ENCODE measurements around the gene WDR73. TPM values are rescaled to one million over a fixed set of nuclear protein-coding genes. Genes with fewer than 3 reads are reported as not detected.
"Not testable (repeated sequence)": the region's sequence is repeated elsewhere in the genome, so short reads cannot be mapped to it uniquely, and the experiment has no call there.

The WDR73 gene
- total and polyA plus RNA-seq, 4 donors: 7.5 to 16.0 (median 10.1) TPM

DNA sequence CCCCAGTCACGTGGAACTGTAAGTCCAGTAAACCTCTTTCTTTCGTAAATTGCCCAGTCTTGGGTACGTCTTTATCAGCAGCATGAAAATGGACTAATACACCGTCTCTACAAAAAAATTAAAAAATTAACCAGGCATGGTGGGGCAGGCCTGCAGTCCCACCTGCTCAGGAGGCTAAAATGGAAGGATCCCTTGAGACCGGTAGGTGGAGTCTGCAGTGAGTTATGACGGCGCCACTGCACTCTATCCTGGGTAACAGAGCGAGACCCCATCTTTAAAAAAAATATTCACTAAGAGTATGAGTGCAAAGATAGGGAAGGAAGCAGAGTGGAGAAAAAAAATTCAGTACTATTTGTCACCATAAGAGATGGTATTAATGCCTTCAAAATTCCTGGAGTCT, 36.3 kb upstream of the WDR73 start:
- H3K27me3 ChIP-seq (ENCODE audit: control insufficient read depth in 4 of 4, insufficient read depth in 4 of 4, low read length in 3 of 4): no peaks in the 10 kb centered on the region
- H3K4me1 ChIP-seq (ENCODE audit: control insufficient read depth in 4 of 4, insufficient read depth in 4 of 4, low read length in 3 of 4): no peaks in the 10 kb centered on the region
- no peak for DNase-seq (ENCODE audit: low spot score)
- H3K27ac ChIP-seq (ENCODE audit: low read depth in 1 of 2, low read length in 2 of 2): no peak overlapping the region
- H3K36me3 ChIP-seq (ENCODE audit: control insufficient read depth in 4 of 4, insufficient read depth in 3 of 4, low read depth in 1 of 4, low read length in 3 of 4): peaks cover 2 to 11% (median 8%) of the 10 kb centered on the region in 4 donors
- no peak overlapping the region for H3K9ac ChIP-seq (ENCODE audit: low read depth in 1 of 2, low read length in 2 of 2)
- H3K4me3 ChIP-seq (ENCODE audit: low read depth in 1 of 3, low read length in 3 of 3): no peak overlapping the region
- WGBS: 96% methylated on average over 8 of the region's 8 CpGs
- TF ChIP-seq, protein P1, sequence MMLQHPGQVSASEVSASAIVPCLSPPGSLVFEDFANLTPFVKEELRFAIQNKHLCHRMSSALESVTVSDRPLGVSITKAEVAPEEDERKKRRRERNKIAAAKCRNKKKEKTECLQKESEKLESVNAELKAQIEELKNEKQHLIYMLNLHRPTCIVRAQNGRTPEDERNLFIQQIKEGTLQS (IDR thresholded peaks at IDR 0.05): no peak
- TF ChIP-seq YY1 (IDR thresholded peaks at IDR 0.05): no peak
- no peak for TF ChIP-seq EGR1 (IDR thresholded peaks at IDR 0.05; ENCODE audit: low read depth in 2 of 2)
- TF ChIP-seq HNF4G (IDR thresholded peaks at IDR 0.05): no peak
- no peak for TF ChIP-seq NR2F2 (IDR thresholded peaks at IDR 0.05)
- TF ChIP-seq, protein P2, sequence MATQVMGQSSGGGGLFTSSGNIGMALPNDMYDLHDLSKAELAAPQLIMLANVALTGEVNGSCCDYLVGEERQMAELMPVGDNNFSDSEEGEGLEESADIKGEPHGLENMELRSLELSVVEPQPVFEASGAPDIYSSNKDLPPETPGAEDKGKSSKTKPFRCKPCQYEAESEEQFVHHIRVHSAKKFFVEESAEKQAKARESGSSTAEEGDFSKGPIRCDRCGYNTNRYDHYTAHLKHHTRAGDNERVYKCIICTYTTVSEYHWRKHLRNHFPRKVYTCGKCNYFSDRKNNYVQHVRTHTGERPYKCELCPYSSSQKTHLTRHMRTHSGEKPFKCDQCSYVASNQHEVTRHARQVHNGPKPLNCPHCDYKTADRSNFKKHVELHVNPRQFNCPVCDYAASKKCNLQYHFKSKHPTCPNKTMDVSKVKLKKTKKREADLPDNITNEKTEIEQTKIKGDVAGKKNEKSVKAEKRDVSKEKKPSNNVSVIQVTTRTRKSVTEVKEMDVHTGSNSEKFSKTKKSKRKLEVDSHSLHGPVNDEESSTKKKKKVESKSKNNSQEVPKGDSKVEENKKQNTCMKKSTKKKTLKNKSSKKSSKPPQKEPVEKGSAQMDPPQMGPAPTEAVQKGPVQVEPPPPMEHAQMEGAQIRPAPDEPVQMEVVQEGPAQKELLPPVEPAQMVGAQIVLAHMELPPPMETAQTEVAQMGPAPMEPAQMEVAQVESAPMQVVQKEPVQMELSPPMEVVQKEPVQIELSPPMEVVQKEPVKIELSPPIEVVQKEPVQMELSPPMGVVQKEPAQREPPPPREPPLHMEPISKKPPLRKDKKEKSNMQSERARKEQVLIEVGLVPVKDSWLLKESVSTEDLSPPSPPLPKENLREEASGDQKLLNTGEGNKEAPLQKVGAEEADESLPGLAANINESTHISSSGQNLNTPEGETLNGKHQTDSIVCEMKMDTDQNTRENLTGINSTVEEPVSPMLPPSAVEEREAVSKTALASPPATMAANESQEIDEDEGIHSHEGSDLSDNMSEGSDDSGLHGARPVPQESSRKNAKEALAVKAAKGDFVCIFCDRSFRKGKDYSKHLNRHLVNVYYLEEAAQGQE (IDR thresholded peaks at IDR 0.05): no peak
- no peak for TF ChIP-seq GABPA (IDR thresholded peaks at IDR 0.05 in 1 of 2, conservative IDR thresholded peaks at IDR 0.05 in 1 of 2)
- TF ChIP-seq FOXA2 (IDR thresholded peaks at IDR 0.05): no peak
- no peak for TF ChIP-seq JUND (IDR thresholded peaks at IDR 0.05)
- TF ChIP-seq FOXA1 (IDR thresholded peaks at IDR 0.05): no peak
- TF ChIP-seq, protein P3, sequence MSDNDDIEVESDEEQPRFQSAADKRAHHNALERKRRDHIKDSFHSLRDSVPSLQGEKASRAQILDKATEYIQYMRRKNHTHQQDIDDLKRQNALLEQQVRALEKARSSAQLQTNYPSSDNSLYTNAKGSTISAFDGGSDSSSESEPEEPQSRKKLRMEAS (IDR thresholded peaks at IDR 0.05): no peak
- no peak for TF ChIP-seq RXRA (IDR thresholded peaks at IDR 0.05)
- TF ChIP-seq SP1 (IDR thresholded peaks at IDR 0.05): no peak
- TF ChIP-seq TAF1 (conservative IDR thresholded peaks at IDR 0.05): no peak
- no peaks in the 10 kb centered on the region for H3K9me3 ChIP-seq (ENCODE audit: control insufficient read depth in 4 of 4, low read length in 3 of 4)

DNA sequence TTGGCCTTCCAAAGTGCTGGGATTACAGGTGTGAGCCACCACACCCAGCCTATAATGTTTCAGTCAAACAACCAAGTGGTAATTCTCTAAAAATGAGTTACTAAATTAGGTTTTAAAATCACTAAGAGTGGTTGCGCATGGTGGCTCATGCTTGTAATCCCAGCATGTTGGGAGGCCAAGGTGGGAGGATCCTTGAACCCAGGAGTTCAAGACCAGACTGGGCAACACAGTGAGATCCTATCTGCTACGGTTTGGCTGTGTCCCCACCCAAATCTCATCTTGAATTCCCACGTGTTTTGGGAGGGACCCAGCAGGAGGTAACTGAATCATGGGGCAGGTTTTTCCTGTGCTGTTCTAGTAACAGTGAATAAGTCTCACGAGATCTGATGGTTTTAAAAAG, 35.8 kb upstream of the WDR73 start:
- Histone ChIP-seq H3K4me3 (ENCODE audit: low read depth in 1 of 3, low read length in 3 of 3) (no peak overlapping the region), H3K36me3 (ENCODE audit: control insufficient read depth in 4 of 4, insufficient read depth in 3 of 4, low read depth in 1 of 4, low read length in 3 of 4) (peaks cover 2 to 11% (median 8%) of the 10 kb centered on the region in 4 donors), H3K27me3 (ENCODE audit: control insufficient read depth in 4 of 4, insufficient read depth in 4 of 4, low read length in 3 of 4) (no peaks in the 10 kb centered on the region), H3K9ac (ENCODE audit: low read depth in 1 of 2, low read length in 2 of 2) (no peak overlapping the region), H3K9me3 (ENCODE audit: control insufficient read depth in 4 of 4, low read length in 3 of 4) (no peaks in the 10 kb centered on the region), H3K27ac (ENCODE audit: low read depth in 1 of 2, low read length in 2 of 2) (no peak overlapping the region), H3K4me1 (ENCODE audit: control insufficient read depth in 4 of 4, insufficient read depth in 4 of 4, low read length in 3 of 4) (no peaks in the 10 kb centered on the region)
- no peak for DNase-seq (ENCODE audit: low spot score)
- TF ChIP-seq JUND (IDR thresholded peaks at IDR 0.05) (no peak), YY1 (IDR thresholded peaks at IDR 0.05) (no peak), TAF1 (conservative IDR thresholded peaks at IDR 0.05) (no peak), RXRA (IDR thresholded peaks at IDR 0.05) (no peak), NR2F2 (IDR thresholded peaks at IDR 0.05) (no peak), HNF4G (IDR thresholded peaks at IDR 0.05) (no peak), SP1 (IDR thresholded peaks at IDR 0.05) (no peak), HNF4A (conservative IDR thresholded peaks at IDR 0.05) (no peak), FOXA1 (IDR thresholded peaks at IDR 0.05) (no peak)
- TF ChIP-seq, protein P1 (IDR thresholded peaks at IDR 0.05): no peak
- 95% methylated on average over 4 of the region's 4 CpGs for WGBS

DNA sequence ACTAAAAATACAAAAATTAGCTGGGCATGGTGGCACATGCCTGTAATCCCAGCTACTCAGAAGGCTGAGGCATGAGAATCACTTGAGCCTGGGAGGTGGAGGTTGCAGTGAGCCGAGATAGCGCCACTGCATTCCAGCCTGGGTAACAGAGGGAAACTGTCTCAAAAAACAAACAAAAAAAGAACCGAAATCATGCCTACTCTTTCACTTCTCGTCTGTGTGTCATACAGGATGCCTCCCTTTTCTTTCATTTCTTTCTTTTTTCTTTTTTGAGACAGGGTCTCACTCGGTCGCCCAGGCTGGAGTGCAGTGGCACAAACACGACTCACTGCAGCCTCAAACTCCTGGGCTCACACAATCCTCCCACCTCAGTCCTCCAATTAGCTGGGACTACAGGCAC, 32.4 kb upstream of the WDR73 start:
- not testable (repeated sequence) for H3K27me3 ChIP-seq (ENCODE audit: control insufficient read depth in 4 of 4, insufficient read depth in 4 of 4, low read length in 3 of 4); H3K9ac ChIP-seq (ENCODE audit: low read depth in 1 of 2, low read length in 2 of 2); H3K4me1 ChIP-seq (ENCODE audit: control insufficient read depth in 4 of 4, insufficient read depth in 4 of 4, low read length in 3 of 4); H3K4me3 ChIP-seq (ENCODE audit: low read depth in 1 of 3, low read length in 3 of 3); H3K27ac ChIP-seq (ENCODE audit: low read depth in 1 of 2, low read length in 2 of 2); DNase-seq (ENCODE audit: low spot score); H3K9me3 ChIP-seq (ENCODE audit: control insufficient read depth in 4 of 4, low read length in 3 of 4)
- 89% methylated on average over 7 of the region's 7 CpGs for WGBS
- peaks cover 2 to 13% (median 8%) of the 10 kb centered on the region in 4 donors for H3K36me3 ChIP-seq (ENCODE audit: control insufficient read depth in 4 of 4, insufficient read depth in 3 of 4, low read depth in 1 of 4, low read length in 3 of 4)

Measured in liver (tissue), 9 donors.